NAMALWA (cell line): ENCODE measurements around the gene GBGT1.

Experiments
- DNase-seq: peaks from one replicate; pipeline ENCODE4 v3.0.0-alpha.2; 2015; ENCODE audit warnings: low spot score

Gene GBGT1

DNA sequence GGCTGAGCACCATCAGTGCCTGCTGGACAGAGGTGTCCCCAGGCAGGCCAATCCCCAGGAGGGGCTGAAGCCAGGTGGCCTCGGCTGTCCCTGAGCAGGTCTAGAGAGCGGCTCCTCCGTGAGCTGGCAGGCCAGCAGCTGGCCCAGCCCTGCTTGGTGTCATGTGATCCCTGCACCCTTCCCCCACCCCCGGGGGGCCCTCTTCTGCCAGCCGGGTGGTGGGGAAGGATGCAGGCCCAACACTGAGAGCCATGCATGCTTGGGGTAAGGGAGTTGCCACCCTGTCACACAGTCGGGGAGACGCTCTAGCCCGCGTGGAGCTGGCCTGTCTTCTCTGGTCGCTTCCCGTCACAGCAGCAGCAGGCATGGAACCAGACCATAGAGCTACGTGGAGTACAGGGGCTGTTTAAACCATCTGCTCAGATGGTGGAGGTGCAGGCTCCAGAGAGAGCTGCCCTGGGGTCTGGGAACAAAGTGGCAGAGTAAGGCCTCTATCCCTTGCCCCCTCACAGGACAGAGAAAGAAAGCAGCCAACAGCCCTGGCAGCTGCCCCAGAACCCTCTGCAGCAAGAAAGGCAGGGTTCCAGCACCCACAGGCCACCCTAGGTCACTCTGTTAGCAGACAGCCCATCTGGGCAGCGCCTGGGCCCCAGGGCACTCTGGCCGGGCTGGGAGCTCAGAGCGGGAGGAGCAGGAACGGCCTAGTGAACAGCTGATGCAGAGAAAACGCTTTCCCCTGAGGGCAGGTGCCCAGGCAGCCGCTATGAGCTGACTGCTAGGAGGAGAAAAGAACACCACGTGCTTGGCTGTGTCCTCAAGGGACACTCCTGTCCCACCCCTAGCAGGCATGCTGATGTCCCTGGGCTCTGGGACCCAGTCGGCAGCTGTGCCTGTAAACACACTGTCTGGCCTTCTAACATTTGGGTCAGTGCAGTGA, 49.5 kb downstream of the GBGT1 start:
- DNase-seq = peak; percentile 56

- DNase-seq = no peak
Observed at GRCh38 chr9:133113163-133113948, 50.4 kb downstream of the GBGT1 start.

DNA sequence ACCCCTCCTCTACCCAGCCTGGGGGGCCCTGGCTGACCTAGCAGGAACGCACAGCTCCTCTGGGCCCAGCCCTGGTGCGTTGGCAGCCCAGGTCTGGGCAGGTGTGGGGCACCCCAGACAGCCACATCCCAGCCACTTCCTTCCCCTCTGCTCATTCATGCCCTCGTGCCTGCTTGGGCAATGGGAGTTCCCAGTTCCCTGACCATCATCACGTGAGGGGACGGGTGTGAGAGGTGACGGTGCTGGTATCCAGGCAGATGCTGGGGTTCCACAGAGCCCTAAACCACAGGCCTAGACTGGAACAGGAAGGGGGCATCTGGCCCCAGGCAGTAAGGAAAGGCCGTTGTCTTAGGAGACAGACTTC, 51.1 kb downstream of the GBGT1 start:
- DNase-seq = peak; percentile 38

DNA sequence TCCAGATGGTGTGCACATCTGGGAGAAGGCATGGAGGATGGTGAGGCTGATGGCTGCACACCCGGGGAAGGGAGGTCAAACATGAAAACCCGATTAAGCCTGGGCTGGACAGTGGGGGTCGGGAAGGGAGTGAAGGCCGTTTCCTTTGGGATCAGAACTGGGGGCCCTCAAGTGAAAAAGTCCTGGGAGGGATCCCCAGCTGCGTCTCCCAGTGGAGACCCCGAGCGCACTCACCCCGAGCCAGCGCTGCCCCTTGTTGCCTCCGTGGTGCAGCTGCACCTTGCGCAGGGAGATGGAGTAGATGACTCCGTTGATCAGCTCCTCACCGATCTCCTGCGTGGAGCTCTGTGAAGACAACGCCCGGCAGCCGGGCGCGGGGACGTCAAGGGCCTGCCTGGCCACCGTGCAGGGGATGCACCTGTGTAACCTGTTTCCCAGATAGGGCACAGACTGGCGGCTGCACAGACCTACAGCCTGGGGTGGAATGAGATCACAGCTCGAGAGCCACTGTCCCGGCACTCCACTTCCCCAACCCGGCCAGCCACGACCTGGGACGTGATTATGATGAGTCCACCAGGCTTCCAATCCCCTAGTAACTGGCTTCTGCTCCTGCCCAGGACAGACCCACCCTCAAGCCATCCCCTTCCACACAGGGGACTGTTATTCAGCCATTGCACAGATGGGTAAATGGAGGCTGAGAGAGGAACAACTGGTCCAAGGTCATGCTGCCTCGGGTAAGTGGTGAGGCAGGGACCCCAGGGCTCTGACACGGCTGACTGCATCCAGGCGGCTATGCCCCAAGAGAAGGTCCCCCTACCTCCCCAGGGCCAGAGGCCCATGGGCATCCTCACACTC, 51.7 kb downstream of the GBGT1 start:
- DNase-seq = no peak

GRCh38 chr9:133109931-133110650, 53.6 kb downstream of the GBGT1 start:
- DNase-seq = no peak

DNA sequence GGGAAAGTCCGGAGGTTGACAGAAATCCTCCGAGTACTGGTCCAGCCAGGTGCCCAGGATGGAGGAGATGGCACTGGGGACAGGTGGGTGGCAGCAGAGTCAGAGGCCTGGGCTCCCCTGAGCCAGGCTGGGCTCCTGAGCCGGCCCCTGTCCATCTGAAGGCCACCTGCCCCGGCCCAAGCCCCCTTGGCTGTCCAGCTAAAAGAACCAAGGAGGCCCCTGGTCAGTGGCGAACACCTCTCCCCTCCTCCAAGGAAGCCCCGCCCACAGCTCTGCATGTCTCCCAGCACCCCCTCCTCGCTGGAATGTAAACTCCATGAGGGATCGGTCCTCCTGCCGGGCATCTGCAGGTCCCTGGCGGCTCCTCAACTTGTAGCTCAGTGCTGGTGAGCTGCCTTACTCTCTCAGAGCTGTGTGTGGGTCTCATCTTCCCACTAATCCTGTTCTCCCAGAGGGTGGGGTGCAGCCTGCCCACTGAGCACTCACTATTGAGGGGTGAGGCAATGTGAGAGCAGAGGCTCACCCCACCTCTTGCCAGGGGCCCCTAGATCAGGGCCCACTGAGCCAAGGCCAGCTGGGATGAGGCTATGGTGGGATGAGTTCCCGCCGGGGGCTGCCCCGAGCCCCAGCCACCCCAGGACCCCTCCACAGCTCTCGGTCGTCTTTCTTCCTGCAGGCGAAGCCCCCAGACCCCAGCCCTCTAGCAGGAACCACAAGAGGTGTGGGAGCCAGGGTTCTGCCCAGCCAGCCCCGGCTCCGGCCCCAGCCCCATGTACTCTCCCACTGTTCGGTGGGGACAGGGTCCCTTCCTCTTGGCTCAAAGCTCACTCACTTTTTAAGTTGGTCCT, 54.7 kb downstream of the GBGT1 start:
- DNase-seq = no peak

GRCh38 chr9:133107961-133108793, 55.5 kb downstream of the GBGT1 start:
- no peak for DNase-seq

GRCh38 chr9:133107245-133107722, 56.4 kb downstream of the GBGT1 start:
- DNase-seq = no peak

- DNase-seq = no peak
Observed at GRCh38 chr9:133106511-133107244, 57.0 kb downstream of the GBGT1 start.

GRCh38 chr9:133105461-133105770, 58.3 kb downstream of the GBGT1 start:
- DNase-seq = no peak

DNA sequence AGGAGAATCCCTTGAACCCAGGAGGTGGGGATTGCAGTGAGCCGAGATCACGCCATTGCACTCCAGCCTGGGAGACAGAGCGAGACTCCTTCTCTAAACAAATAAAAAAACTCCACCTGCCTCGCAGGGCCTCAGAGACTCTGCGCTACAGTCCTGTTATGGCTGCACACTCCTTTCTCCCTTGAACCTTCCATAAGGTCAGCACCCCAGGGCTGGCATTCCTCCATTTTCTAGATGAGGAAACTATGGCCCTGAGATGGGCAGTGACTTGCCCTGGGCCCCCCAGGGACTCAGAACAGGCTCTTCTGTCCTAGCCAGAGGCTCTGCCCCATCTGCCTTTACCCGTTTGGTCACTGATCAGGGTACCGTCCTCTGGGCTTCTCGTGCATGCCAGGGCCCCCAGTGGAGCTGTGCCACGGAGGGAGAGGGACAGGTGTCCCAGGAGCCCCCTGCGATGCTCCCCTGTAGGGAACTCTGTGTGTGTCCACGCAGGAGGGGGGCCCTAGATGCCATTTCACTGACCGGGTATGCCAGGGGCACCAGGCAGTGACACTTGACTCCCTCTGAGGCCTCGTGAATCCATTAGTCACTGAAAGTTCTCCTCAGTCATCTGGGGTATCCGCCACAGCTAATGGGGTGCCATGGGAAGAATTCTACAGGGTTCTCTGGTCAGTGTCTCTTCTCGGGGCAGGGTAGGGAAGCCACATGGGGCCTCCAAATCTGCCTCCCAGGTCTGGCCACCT, 58.8 kb downstream of the GBGT1 start:
- DNase-seq = no peak

DNA sequence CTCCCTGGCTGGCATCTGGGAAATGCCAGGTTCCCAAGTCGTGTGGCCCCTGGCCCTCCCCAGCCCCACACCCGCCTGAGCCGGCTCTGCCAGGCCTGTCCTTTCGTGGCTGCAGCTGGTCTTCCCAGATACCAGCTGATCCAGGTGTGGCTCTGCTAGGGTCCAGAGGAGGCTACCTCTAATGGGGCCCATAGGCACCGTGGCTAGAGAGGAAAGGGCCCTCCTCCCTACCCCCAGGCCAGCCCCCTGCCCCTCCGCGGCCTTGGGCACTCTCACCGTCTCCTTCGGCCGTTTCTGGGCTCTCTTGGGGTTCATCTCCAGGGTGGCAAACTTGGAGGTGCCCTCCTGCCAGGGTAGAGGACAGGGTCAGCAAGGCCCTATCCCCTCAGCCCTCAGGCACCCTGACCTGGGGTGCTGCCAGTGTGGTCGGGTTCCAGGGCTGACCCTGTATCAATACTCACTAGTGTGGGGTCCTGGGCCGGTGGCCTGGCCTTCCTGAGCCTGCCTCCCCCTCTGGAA, 59.7 kb downstream of the GBGT1 start:
- no peak for DNase-seq

DNA sequence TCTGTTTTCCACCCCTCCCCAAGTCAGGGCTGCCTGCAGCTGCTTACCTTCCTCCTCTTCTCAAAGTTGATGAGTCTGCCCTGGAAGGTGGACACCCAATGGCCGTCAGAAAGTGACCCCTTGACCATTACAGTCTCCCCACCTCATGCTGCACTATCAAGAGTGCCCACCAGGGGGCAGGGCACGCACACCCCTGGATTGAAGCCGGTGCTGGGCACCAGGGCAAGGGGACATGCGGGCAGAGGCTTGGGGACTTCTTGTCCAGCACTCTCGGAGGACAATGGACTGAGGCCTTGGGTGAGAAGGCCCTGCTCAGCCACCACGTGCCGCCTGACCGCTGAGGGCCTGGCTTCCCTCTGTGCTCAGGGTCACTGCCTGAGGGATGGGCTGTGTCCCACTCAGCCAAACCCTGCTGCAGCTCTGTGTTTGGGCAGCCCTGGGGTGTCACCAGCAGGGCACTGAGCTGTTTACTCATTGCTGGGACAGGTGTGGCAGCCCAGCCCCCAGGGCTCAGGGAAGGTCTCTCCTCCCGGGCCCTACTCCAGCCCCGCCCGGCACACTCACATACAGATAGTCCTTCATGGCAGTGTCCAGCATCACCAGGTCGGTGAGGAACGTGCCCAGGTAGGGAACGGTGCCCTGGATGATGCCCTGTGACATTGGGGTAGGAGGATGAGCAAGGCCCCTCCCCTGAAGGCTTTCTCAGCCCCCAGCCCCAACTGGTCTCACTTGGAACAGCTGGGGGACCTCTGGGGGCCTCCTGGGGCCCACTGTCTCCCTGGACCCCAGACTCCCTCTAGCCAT, 60.3 kb downstream of the GBGT1 start:
- peak; percentile 50 for DNase-seq
